HFFc6 (cell line): ENCODE results near the gene DYNLRB1. TPM values are rescaled to one million over a fixed set of nuclear protein-coding genes. Genes with fewer than 3 reads are reported as not detected.

Experiments
- DNase-seq: peaks from one replicate; pipeline ENCODE4 v3.0.0-alpha.2; 2018
- H3K27ac Mint-ChIP-seq: 2 replicates; pipeline ENCODE4 v1.8.0; 2020; ENCODE audit warnings: mild to moderate bottlenecking, mixed read lengths
- H3K27me3 Mint-ChIP-seq: 2 replicates; pipeline ENCODE4 v1.8.0; 2021; ENCODE audit warnings: mild to moderate bottlenecking, moderate library complexity, mixed read lengths; ENCODE audit not compliant: insufficient read depth
- H3K36me3 Mint-ChIP-seq: 2 replicates; pipeline ENCODE4 v1.8.0; 2021; ENCODE audit warnings: low read depth, mixed read lengths
- H3K4me1 Mint-ChIP-seq: 2 replicates; pipeline ENCODE4 v1.8.0; 2020; ENCODE audit warnings: low read depth, mixed read lengths
- H3K4me3 Mint-ChIP-seq: 2 replicates; pipeline ENCODE4 v1.8.0; 2020; ENCODE audit warnings: mild to moderate bottlenecking, moderate library complexity, mixed read lengths
- H3K9me3 Mint-ChIP-seq: 2 replicates; pipeline ENCODE4 v1.8.0; 2020; ENCODE audit warnings: mild to moderate bottlenecking, mixed read lengths
- CTCF ChIP-seq: fragments of 200-600 bp; sonication (generic); IDR thresholded peaks from 2 replicates; pipeline ENCODE4 v1.5.0; 2021; ENCODE audit warnings: antibody characterized with exemption, mild to moderate bottlenecking
- total RNA-seq, 6 experiments: library from RNA; stranded (reverse); fragmentation: NEBNext Ultra II Directional; extraction: Animal tissue kit (Norgen Biotek cat#: 25700); gene quantifications; 2 replicates in 1 of 6; 3 replicates in 5 of 6; pipeline ENCODE4 v1.2.3, GENCODE V29; 2021

The DYNLRB1 gene
- total RNA-seq, 6 experiments from 2014 or later, result 194 to 277 (median 223) TPM

DNA sequence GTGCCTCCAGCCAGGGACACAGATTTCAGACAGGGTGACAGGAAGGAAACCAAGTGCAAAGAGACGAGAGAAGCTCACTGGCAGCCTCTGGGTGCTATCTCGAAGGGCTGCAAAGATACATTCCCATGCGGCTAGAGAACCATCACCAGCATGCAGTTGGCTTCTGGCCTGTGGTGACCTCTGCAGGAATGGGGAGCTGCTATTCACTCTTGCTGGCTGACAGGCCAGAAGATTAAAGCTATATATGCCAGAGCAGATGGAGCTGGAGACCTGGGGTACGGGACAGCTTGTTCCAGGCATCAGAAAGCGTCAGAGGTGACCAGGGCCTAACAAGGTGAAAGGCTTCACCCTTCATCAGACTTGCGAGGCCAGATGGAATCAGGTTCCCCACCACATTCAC lies 62.3 kb downstream of the DYNLRB1 start:
- Mint-ChIP-seq H3K4me3 (no peak overlapping the region), H3K9me3 (no peaks in the 10 kb centered on the region), H3K36me3 (peaks cover 10% of the 10 kb centered on the region), H3K27me3 (peaks cover 4% of the 10 kb centered on the region; the same call in 1 of the 2 replicates), H3K4me1 (peaks cover 53% of the 10 kb centered on the region), H3K27ac (no peak overlapping the region)
- TF ChIP-seq CTCF, result no peak
- DNase-seq, result no peak

- Mint-ChIP-seq H3K4me3 (no peak overlapping the region), H3K4me1 (peaks cover 53% of the 10 kb centered on the region), H3K36me3 (peaks cover 5% of the 10 kb centered on the region), H3K27ac (peak overlapping the region; percentile 71), H3K27me3 (peaks cover 4% of the 10 kb centered on the region; the same call in 1 of the 2 replicates), H3K9me3 (no peaks in the 10 kb centered on the region)
- TF ChIP-seq CTCF, result peak; percentile 79
- DNase-seq, result peak; percentile 75
Measured at GRCh38 chr20:34579191-34579978, 63.2 kb downstream of the DYNLRB1 start.

DNA sequence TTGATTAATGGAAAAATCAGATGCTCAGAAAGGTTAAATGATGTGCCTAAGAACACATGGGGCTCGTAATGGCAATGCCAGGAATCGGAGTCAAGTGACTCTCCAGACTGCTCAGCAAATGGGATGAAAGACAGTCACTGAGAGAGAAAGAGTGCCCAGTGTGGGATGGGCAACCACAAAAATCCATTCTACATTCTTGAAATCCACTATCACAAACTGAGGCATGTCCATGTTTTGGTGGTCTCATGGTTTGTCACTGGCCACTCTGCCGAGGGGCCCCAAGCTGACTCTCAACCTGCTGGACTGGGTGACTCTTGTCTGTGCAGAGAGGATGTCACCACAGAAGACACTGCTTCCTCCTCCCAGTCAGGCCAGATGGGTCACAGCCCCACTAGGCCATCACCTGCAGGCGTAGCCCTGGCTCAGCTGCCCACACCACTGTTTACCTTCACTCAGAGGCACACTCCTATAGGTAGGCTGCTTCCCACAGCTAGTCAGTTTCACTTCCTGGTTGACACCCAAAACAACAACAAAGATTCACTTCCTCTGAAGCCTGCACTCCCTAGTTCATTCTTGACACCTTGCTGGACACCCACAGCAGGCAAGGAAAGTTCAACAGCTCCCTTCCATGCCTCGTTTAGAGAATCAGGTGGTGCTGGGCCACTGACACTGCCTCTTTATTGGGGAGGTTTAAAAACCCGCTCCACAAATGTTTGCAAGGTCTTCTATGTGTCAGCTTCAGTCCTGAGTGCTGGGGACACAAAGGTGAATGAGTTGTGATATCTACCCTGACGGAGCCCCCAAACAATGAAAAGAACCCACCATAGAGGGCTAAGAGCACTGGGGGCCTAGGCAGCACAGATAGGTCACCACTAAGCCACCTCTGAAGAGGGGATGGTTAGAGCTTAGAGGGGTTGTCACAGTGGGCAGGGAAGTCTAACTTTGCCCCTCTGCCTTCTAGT lies 64.0 kb downstream of the DYNLRB1 start:
- peaks cover 53% of the 10 kb centered on the region for H3K4me1 Mint-ChIP-seq
- H3K9me3 Mint-ChIP-seq, result no peaks in the 10 kb centered on the region
- no peak overlapping the region for H3K4me3 Mint-ChIP-seq
- H3K27me3 Mint-ChIP-seq, result no peaks in the 10 kb centered on the region
- no peaks in the 10 kb centered on the region for H3K36me3 Mint-ChIP-seq
- peak overlapping the region; percentile 71 for H3K27ac Mint-ChIP-seq
- TF ChIP-seq CTCF, result no peak
- peak; percentile 50 for DNase-seq

DNA sequence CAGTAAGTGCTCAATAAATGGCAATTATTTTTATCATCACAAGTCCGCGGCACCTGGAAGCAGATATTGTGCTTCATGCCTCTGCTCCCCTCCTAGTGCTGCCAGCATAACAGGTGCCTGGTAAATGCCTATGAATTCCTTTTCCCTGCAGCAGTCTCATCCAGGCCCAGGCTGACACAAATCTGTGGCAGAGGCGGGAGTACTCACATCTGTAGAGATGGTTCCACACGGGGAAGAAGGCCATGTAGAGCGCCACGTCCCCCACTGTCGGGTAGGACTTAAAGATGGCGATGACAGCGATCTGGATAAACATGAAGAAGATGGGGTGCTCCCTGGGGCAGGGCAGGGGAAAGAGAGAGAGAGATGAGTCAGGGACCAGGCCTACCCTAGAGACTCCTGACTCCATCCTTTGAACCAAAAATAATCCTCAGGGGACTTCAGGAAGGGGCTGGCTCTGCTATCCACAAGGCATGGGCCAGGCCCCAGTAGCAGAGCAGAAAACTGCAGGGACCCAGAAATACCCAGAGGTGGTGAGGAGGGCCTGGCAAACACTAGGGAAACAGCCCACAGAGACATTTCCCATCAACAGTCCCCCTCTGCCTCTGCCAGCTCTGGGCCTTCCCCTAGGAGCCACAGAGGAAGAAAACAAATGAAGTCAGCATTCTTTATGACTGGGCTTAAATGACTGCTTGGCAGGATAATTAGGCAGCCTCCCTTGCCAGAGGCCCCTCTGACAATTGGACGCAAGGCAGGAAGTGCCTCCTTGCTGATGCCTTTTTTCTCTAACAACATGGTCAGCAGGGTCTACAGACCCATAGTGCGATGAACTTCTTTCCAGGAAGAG lies 65.3 kb downstream of the DYNLRB1 start:
- peak; percentile 54 for DNase-seq
- no peaks in the 10 kb centered on the region for H3K9me3 Mint-ChIP-seq
- no peaks in the 10 kb centered on the region for H3K27me3 Mint-ChIP-seq
- no peaks in the 10 kb centered on the region for H3K36me3 Mint-ChIP-seq
- peak overlapping the region; percentile 93 for H3K27ac Mint-ChIP-seq
- no peak for TF ChIP-seq CTCF
- peaks cover 53% of the 10 kb centered on the region for H3K4me1 Mint-ChIP-seq
- H3K4me3 Mint-ChIP-seq, result no peak overlapping the region

DNA sequence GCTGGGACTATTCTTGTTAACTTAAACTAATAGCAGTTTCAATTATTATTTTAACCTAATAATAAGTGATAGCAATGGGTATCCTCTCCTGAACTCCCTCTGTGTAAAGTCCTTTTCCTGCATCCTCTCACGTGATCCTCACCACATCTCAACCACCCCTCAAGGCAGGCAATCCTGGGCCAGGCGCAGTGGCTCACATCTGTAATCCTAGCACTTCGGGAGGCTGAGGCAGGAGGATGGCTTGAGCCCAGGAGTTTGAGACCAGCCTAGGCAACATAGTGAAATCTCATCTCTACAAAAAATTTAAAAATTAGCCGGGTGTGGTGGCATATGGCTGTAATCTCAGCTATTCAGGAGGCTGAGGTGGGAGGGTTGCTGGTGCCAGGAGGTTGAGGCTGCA lies 66.0 kb downstream of the DYNLRB1 start:
- H3K4me1 Mint-ChIP-seq, result peaks cover 53% of the 10 kb centered on the region
- H3K36me3 Mint-ChIP-seq, result no peaks in the 10 kb centered on the region
- no peaks in the 10 kb centered on the region for H3K9me3 Mint-ChIP-seq
- H3K27me3 Mint-ChIP-seq, result no peaks in the 10 kb centered on the region
- no peak overlapping the region for H3K4me3 Mint-ChIP-seq
- DNase-seq, result no peak
- TF ChIP-seq CTCF, result no peak
- H3K27ac Mint-ChIP-seq, result peak overlapping the region; percentile 93
